GM21825 (cell line): ENCODE measurements around the gene EXD3.
A peak's percentile ranks its signal among the peaks of the same experiment; 100 is the strongest.
"Not testable (repeated sequence)": the region's sequence is repeated elsewhere in the genome, so short reads cannot be mapped to it uniquely, and the experiment has no call there.

Experiments used
- ATAC-seq: cut with Tn5 transposase; IDR thresholded peaks from one replicate; pipeline ENCODE4 v1.9.1; 2021; ENCODE audit warnings: mild to moderate bottlenecking, moderate library complexity; ENCODE audit not compliant: unreplicated experiment

The EXD3 gene

DNA sequence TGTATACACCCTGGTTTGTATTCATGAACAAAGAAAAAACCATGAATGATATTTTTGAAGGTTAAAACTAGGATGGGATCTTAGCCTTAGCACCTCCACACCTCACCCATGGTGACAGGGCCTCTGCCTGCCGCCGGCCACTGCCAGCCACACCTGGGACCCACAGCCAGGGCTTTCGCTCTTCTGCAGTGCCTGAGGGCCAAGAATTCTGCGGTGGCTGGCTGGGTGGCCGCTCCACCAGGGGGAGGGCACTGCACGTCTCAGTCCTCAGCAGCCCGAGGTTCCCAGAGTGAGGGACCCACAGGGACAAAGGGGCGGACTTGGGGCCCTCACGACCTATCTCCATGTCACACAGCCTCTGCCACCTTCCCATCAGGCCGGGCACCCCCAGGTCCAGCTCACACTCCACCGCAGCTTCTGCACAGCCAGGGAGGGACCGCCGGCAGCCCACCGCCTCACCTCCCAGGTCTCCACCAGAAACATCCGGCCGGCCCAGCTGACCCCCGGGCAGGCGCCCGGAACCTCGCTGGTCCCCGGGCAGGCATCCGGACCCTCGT, 6.9 kb downstream of the EXD3 start:
- no peak for ATAC-seq

DNA sequence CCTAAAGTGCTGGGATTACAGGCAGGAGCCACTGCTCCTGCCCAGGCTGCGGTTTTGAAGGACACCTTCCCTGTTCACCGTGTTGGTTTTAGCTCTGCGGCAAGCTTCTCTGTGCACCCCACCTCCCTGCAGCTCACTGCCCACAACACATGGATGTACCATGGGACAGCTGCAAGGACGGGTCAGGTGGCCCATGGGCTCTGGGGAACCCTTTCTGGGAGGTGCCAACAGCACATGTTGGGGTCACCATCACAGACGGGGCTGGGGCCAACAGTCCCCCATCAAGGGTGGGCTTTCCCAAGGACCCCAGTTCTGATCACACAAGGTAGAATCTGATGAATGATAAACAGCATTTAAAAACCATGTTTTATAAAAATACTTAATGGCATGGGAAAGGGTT, 7.5 kb downstream of the EXD3 start:
- ATAC-seq = no peak

- ATAC-seq = no peak
Measured at GRCh38 chr9:137412431-137412830, 10.5 kb downstream of the EXD3 start.

DNA sequence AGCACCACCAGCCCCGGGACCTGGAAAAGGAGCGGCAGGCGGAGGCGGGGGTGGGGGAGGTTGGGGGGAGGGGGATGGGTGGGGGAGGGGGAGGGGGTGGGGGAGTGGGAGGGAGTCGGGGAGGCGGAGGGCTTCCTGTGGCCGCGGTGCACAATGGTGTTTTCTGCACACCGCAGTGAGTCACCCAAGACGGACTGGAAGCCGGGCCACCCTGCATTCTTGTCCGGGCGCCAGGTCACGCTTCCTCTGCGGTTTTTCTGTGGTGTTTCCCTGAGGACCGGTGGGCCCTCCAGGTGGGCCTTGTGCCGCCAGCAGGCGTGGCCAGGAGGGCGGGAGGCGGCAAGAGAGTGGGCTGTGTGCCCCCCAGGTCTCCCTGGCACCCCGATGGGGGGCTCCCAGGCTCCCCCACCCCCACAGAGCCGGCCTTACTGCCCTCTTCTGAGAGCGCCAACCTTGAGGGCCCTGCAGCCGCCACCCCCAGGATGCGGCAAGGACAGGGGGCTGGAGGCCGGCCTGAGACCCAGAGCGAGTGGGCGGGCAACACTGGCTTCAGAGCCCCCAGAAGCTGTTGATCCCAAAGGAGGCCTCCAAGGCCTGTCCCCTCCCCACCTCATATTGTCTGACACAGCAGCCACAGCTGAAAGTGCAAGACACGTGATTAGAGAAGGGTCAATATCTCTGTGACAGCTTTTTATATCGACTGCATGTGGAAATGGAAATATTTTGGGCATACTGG, 11.1 kb downstream of the EXD3 start:
- peak; percentile 48 for ATAC-seq

DNA sequence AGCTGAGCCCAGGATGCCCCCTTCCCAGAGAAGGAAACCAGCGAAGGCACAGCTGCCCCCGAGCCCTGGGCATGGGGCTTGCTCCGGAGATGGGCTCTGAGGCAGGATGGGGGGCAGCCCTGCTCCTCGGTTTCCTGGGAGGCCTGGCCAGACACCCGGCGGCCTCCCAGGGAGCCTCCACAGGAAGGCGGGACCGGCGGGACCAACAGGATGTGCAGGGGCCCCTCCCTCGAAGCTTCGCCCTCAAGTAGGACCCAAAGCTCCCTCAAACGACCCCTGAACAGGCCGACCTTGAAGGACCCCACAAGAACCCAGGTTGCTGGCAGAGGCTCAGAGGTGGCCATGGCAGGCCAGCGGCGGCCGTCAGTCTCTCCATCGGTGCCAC, 11.7 kb downstream of the EXD3 start:
- no peak for ATAC-seq

GRCh38 chr9:137410891-137411249, 12.1 kb downstream of the EXD3 start:
- ATAC-seq = no peak

GRCh38 chr9:137410236-137410890, 12.6 kb downstream of the EXD3 start:
- not testable (repeated sequence) for ATAC-seq

DNA sequence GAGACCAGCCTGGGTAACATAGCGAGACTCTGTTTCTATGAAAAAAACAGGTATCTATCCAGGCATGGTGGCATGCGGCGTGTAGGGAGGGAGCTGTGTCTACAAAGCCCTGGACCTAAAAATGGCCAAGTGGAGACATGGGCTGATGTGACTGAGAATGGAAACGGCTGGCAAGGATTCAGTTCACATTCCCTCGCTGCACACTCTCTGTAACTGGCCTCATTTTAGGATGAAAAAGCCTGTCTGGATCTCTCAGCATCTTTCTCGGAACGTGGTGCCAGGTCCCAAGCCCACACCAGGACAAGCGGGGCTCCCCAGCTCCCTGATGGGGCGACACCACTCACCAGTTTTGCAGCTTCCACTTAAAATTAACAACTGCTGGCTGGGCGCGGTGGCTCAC, 13.4 kb downstream of the EXD3 start:
- ATAC-seq = no peak

DNA sequence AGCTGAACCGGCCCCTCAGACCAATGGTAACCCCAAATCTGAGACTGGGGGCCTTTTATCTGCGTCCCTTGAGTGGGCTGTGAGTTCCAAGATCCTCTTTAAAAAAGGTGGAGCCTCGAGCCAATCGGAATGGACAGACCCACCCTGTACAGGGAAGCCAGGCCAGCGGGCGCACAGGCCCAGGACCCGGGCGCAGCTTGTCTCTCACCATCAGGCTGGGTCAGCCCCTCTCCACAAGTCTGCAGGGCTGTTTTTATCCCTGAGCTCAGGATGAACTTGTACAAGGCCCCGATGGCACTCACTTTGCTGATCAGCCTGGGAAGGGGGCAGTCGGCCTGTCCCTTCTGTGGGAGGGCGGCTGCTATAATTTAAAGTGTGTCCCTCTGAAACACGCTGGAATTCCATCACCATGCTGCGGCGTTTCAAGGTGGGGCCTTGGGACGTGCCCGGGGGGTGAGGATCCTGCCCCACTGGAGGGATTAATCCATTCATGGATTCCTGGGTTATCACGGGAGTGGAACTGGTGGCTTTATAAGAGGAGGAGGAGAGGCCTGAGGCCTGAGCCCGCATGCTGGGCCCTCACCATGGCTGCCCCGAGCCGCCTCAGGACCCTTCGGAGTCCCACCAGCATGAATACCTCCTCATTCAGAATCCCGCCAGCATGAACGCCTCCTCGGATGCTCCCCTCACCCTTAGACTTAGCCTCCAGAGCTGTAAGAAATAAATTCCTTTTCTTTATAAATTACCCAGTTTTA, 14.1 kb downstream of the EXD3 start:
- ATAC-seq = no peak

DNA sequence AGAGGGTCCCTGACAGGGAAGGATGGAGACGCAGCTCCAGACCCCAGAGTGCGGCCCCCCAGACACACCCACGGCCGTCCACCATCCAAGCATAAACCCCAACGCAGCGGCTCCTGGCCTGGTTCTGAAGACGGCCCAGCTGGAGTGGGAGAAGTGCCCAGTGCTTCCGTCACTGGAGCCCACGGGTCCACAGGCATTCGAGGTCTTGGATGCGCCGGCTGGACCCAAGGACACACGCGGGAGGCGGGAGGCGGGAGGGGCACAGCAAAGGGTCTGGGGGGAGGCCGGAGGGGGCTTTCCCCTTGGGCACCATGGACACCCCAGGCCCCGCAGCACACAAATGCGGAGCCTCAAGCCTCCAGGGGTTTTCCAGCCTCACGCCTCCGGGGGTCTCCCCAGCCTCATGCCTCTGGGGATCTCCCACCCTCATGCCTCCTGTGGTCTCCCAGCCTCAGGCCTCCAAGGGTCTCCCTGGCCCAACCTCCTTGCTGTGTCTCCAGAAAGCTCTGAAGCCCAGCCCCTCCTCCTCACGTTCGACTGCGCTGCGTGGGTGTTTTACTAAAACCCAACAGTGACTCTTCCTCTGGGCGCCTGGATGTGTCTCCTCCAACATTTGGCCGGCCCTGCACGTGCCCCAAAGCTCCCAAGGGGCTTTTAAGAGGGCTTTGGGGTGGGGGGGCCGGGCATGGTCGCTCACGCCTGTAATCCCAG, 15.2 kb downstream of the EXD3 start:
- no peak for ATAC-seq

DNA sequence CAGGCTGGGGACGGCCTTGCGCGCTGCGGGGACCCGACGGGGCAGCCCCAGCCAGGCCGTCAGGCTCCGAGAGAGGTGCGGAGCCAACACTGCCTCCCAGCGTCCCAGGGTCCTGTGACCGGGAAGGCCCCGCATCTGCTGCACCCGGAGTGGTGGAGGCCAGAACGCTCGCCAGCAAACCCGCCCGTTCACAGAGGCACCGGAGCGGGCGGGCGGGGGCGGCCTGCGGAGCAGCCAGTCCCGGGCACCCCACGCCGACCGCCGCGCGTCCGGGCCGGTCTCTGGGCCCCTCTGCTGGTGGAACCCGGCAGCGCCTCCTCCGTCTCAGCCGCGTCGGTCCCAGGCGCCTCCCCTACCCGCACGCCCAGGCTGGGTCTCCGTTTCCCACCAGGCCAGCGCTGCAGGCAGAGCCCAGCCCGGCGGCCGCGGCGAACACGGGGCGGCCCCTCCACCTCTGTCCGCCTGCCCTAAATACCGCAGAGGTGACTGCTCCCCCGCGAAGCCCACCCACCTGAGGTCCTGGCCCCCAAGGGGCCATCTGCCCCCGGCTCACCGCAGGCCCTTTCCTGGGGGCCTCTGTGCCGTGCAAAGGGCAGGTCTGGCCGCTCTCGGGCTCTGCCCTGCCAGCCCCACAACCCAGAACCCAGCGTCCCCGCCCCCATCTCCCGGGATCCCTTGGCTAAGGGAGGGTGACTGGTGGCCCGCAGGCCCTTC, 15.9 kb downstream of the EXD3 start:
- no peak for ATAC-seq

DNA sequence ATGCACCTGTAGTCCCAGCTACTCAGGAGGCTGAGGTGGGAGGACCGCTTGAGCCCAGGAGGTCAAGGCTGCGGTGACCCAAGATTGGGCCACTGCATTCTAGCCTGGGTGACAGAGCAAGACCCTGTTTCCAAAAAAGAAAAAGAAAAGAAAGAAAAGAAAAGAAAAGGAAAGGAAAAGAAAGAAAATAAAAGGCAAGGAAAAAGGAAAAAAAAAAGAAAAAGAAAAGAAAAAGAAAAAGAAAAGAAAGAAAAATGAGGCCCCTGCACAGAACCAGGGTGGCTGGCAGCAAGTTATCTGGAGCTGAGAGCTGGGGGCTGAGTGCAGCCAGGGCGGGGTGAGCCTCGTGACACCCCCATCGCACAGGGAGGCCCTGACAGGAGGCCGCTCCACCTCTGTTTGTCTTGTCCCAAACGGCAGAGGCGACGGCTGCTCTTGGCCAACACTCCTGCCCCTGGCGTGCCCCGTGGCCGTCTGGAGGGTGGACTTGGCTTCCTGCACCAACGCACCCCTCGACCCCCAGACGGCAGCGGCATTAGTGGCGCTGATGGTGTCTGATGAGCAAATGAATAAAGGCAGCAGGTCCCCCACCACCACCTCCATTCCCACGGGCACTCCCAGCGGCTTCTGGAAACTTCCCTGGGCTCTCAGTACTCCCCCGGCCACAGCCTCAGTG, 16.7 kb downstream of the EXD3 start:
- no peak for ATAC-seq

DNA sequence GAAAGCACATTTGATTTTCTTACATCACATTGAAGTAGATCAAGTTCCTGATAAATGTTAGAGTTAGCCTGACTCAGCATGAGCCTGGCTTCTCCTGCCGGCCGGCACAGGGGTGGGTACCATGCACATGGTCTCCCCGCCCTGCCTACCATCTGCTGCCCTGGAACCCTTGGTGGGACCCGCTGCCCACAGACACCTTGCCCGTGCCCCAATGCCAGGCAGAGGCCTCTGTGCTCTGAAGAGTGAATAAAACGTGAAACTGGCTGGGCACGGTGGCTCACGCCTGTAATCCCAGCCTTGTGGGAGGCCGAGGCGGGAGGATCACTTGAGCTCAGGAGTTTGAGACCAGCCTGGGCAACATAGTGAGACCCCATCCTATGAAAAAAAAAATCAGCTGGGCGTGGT, 17.3 kb downstream of the EXD3 start:
- ATAC-seq = no peak

GRCh38 chr9:137404961-137405567, 17.9 kb downstream of the EXD3 start:
- no peak for ATAC-seq

DNA sequence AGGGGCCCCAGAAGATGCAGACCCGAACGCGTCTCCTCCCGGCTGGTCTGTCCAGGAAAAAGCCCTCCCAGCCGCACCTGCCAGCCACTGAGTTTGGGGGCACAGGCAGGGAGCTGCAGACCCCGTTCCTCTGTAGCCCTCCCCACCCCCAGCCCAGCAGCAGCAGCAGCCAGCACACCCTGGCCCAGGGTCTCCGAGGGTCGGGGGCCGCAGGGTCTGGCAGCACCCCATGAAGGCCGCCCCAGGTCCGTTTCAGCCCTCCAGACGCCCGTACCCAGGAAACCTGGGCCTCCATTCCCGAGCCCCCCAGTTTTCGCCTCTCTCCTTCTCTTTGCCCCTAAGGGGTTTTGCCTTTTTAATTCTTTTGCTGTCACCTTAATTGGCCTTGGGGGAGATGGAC, 19.7 kb downstream of the EXD3 start:
- no peak for ATAC-seq

DNA sequence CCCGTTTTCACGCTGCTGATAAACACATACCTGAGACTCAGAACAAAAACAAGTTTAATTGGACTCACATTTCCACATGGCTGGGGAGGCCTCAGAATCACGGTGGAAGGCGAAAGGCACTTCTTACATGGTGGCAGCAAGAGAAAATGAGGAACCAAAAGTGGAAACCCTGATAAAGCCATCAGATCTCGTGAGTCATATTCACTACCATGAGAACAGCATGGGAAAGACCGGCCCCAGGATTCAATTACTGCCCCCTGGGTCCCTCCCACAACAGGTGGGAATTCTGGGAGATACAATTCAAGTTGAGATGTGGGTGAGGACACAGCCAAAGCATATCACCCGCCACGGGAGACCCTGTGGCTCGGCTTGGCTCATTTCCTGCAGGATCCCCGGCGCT, 20.2 kb downstream of the EXD3 start:
- ATAC-seq = no peak

DNA sequence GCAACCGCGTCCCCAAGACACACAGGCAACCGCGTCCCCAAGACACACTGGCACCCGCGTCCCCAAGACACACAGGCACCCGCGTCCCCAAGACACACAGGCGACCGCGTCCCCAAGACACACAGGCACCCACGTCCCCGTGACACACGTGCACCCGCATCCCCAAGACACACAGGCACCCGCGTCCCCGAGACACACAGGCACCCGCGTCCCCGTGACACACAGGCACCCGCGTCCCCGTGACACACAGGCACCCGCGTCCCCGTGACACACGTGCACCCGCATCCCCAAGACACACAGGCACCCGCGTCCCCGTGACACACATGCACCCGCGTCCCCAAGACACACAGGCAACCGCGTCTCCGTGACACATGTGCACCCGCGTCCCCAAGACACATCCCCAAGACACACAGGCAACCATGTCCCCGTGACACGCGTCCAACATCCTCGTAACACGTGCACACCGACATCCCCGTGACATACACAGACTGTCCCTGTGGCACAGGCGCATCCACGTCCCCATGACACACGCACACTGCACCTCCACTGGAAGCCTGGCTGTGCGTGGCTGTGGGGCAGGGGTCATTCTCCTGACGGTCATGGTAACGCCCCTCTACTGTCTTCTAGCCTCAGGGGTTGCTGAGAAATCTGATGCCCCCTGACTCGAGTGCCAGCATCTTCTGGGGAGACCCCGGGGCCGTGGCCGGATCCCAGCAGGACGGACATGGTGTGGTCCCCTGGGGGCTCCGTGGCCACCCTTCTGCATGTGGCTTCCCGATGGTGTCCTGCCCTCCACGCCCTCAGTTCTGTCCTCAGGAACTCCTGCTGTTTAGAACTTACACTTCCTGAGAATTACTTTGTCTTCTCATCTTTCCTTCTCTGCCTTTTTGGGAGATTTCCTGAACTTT, 24.1 kb downstream of the EXD3 start:
- ATAC-seq = no peak

- ATAC-seq = no peak
Measured at GRCh38 chr9:137397675-137398423, 25.1 kb downstream of the EXD3 start.
